Fibroblast of skin of abdomen (primary cell): ENCODE results near the gene DSG3. TPM values are rescaled to one million over a fixed set of nuclear protein-coding genes. Genes with fewer than 3 reads are reported as not detected.

Experiments used
- DNase-seq: peaks from one replicate; pipeline ENCODE4 v3.0.0-alpha.2; 2013
- polyA plus RNA-seq, 2 experiments: library from polyadenylated mRNA; unstranded; fragments of 120-200 nt; gene quantifications; one replicate each; pipeline ENCODE4 v1.2.1, GENCODE V29; 2013; ENCODE audit not compliant: insufficient read length in 2 of 2

The DSG3 gene
- polyA plus RNA-seq (2013, experiment 1 of 2; ENCODE audit: insufficient read length) = not detected
- polyA plus RNA-seq (2013, experiment 2 of 2; ENCODE audit: insufficient read length) = not detected

- no peak for DNase-seq
Observed at GRCh38 chr18:31447530-31448191, at the start of gene DSG3. TSS of gene DSG3 (plus strand) at chr18:31447741. CDS start at chr18:31447878, 137 bp downstream.

GRCh38 chr18:31398191-31398590 is 49.4 kb upstream of the DSG3 start:
- DNase-seq = no peak

GRCh38 chr18:31399306-31400032 is 48.1 kb upstream of the DSG3 start:
- DNase-seq = no peak

- DNase-seq = no peak
Observed at GRCh38 chr18:31401156-31402025, 46.1 kb upstream of the DSG3 start.

- DNase-seq = no peak
Observed at GRCh38 chr18:31402026-31402373, 45.5 kb upstream of the DSG3 start.

GRCh38 chr18:31403409-31403808 is 44.1 kb upstream of the DSG3 start:
- no peak for DNase-seq

GRCh38 chr18:31407649-31408048 is 39.9 kb upstream of the DSG3 start:
- DNase-seq = no peak

GRCh38 chr18:31409276-31409675 is 38.3 kb upstream of the DSG3 start:
- no peak for DNase-seq

- DNase-seq = no peak
Observed at GRCh38 chr18:31410716-31411483, 36.6 kb upstream of the DSG3 start.

GRCh38 chr18:31413137-31413536 is 34.4 kb upstream of the DSG3 start:
- DNase-seq = no peak

- no peak for DNase-seq
Observed at GRCh38 chr18:31417850-31418249, 29.7 kb upstream of the DSG3 start.

GRCh38 chr18:31419457-31419932 is 28.0 kb upstream of the DSG3 start:
- no peak for DNase-seq

- DNase-seq = no peak
Observed at GRCh38 chr18:31420032-31420431, 27.5 kb upstream of the DSG3 start.

GRCh38 chr18:31420524-31420923 is 27.0 kb upstream of the DSG3 start:
- no peak for DNase-seq

- peak; percentile 28 for DNase-seq
Observed at GRCh38 chr18:31424383-31424988, 23.1 kb upstream of the DSG3 start.

- no peak for DNase-seq
Observed at GRCh38 chr18:31426021-31426420, 21.5 kb upstream of the DSG3 start.

- DNase-seq = no peak
Observed at GRCh38 chr18:31426871-31427406, 20.6 kb upstream of the DSG3 start.

GRCh38 chr18:31428211-31428610 is 19.3 kb upstream of the DSG3 start:
- DNase-seq = no peak

- DNase-seq = no peak
Observed at GRCh38 chr18:31429623-31430022, 17.9 kb upstream of the DSG3 start.

GRCh38 chr18:31430072-31430471 is 17.5 kb upstream of the DSG3 start:
- no peak for DNase-seq

- no peak for DNase-seq
Observed at GRCh38 chr18:31430554-31430953, 17.0 kb upstream of the DSG3 start.

GRCh38 chr18:31432316-31432715 is 15.2 kb upstream of the DSG3 start:
- DNase-seq = no peak
